SK-N-SH treated with all-trans-retinoic acid at 6 μM for 48 hours (cell line): Measurements from ENCODE around the gene NFKBIB.

ENCODE experiments used
- ARNTL ChIP-seq: fragments of 450-650 bp; formaldehyde crosslinking; IDR thresholded peaks from 2 replicates; pipeline ENCODE4 v1.5.0; 2020; ENCODE audit warnings: low read depth, mild to moderate bottlenecking, moderate library complexity, borderline replicate concordance
- BACH2 ChIP-seq: fragments of 250-450 bp; sonication (Bioruptor Pico); IDR thresholded peaks from 2 replicates; pipeline ENCODE4 v1.9.0; 2021; ENCODE audit warnings: mild to moderate bottlenecking, borderline replicate concordance
- GLIS3 ChIP-seq: fragments of 250-450 bp; sonication (Bioruptor Pico); IDR thresholded peaks from 2 replicates; pipeline ENCODE4 v1.5.0; 2020; ENCODE audit warnings: mild to moderate bottlenecking, moderate library complexity
- OSR1 ChIP-seq: fragments of 250-450 bp; sonication (Bioruptor Pico); IDR thresholded peaks from 2 replicates; pipeline ENCODE4 v1.8.0; 2022; ENCODE audit warnings: moderate library complexity, mild to moderate bottlenecking, inconsistent platforms
- RARB ChIP-seq: fragments of 250-450 bp; sonication (Bioruptor Pico); IDR thresholded peaks from 2 replicates; pipeline ENCODE4 v1.8.0; 2021; ENCODE audit warnings: mild to moderate bottlenecking, moderate library complexity
- ZFP30 ChIP-seq: fragments of 450-650 bp; formaldehyde crosslinking; IDR thresholded peaks from 2 replicates; pipeline ENCODE4 v1.5.0; 2022; ENCODE audit warnings: mild to moderate bottlenecking, moderate library complexity
- ZNF565 ChIP-seq: fragments of 450-650 bp; formaldehyde crosslinking; conservative IDR thresholded peaks from 2 replicates; pipeline ENCODE4 v1.5.0; 2020; ENCODE audit warnings: low read depth, mild to moderate bottlenecking, moderate library complexity
- TF ChIP-seq, protein P1 (sequence below): fragments of 250-450 bp; sonication (Bioruptor Pico); IDR thresholded peaks from 2 replicates; pipeline ENCODE4 v1.8.0; 2020; ENCODE audit warnings: mild to moderate bottlenecking, moderate library complexity, borderline replicate concordance

- TF ChIP-seq ZFP30 (no peak), ARNTL (CRISPR knock-in tag) (no peak), BACH2 (CRISPR knock-in tag) (no peak), GLIS3 (CRISPR knock-in tag) (no peak), RARB (CRISPR knock-in tag) (no peak), ZNF565 (CRISPR knock-in tag) (no peak), OSR1 (no peak)
- TF ChIP-seq, protein P1, sequence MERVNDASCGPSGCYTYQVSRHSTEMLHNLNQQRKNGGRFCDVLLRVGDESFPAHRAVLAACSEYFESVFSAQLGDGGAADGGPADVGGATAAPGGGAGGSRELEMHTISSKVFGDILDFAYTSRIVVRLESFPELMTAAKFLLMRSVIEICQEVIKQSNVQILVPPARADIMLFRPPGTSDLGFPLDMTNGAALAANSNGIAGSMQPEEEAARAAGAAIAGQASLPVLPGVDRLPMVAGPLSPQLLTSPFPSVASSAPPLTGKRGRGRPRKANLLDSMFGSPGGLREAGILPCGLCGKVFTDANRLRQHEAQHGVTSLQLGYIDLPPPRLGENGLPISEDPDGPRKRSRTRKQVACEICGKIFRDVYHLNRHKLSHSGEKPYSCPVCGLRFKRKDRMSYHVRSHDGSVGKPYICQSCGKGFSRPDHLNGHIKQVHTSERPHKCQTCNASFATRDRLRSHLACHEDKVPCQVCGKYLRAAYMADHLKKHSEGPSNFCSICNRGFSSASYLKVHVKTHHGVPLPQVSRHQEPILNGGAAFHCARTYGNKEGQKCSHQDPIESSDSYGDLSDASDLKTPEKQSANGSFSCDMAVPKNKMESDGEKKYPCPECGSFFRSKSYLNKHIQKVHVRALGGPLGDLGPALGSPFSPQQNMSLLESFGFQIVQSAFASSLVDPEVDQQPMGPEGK, result peak; percentile 87; the same call in 1 of the 2 replicates
Measured at GRCh38 chr19:38899447-38900201, at the start of gene NFKBIB, which contains the start of gene SIRT2.
